ENCODE measurements around the gene MAN1A1. TPM values are rescaled to one million over a fixed set of nuclear protein-coding genes. Genes with fewer than 3 reads are reported as not detected.
A peak's percentile ranks its signal among the peaks of the same experiment; 100 is the strongest.

Gene MAN1A1
- total RNA-seq, 1 experiment from 2014 or later, result 14.2 TPM

DNA sequence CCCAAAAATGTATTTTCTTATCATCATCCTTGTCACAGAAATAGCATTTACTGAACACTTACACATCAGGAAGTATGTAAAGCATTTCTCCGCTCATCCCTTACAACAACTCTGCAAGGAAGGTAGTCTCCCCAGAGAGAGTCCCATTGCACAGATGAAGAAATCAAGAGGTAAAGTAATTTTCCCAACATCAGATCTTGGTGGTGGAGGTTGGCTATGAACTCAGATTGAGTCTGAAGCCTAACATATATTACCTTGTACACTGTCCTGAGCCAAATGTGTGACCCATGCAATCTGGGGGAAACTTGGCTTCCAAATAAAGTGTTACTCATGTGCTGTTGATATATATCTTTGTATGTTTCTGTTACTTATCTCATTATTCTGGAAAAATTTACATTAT, 31.4 kb downstream of the MAN1A1 start:
- no peaks in the 10 kb centered on the region for H3K9me3 ChIP-seq
- H3K4me3 ChIP-seq, result no peak overlapping the region
- no peaks in the 10 kb centered on the region for H3K36me3 ChIP-seq
- no peak for DNase-seq
- no peaks in the 10 kb centered on the region for H3K27me3 ChIP-seq

DNA sequence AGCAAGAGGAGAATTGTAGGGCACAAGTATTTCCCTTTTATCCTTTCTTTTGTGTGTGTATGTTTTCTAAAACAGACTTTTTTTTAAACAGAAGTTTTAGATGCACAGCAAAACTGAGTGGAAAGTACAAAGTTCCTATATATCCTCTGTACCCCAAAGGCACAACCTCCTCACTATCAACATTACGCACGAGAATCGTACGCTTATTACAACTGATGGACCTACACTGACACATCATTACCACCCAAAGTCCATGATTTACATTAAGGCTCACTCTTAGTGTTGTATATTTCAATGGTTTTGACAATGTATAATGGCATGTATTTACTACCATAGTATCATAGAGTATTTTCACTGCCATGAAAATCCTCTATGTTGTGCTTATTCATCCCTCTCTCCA, 32.6 kb downstream of the MAN1A1 start:
- no peaks in the 10 kb centered on the region for H3K9me3 ChIP-seq
- H3K27me3 ChIP-seq, result no peaks in the 10 kb centered on the region
- DNase-seq, result no peak
- no peaks in the 10 kb centered on the region for H3K36me3 ChIP-seq
- H3K4me3 ChIP-seq, result no peak overlapping the region

DNA sequence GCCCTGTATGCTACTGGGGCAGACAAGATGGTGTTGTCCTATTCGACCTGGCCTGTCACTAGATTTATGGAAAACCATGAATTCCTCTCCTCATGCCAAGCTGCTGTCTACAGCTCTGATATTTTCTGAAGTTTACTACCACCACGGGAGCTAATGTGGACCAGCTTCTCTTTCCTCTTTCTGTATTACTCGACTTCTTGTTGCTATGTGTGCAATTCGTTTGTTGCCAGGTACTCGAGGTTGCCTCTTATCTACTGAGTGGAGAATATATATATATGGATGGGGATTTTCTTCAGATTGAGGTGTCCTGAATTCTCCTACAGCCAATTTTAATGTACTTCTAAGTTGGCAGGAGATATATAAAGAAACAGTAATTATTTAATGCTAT, 34.7 kb downstream of the MAN1A1 start:
- Histone ChIP-seq H3K4me3 (no peak overlapping the region), H3K36me3 (no peaks in the 10 kb centered on the region), H3K9me3 (no peaks in the 10 kb centered on the region), H3K27me3 (no peaks in the 10 kb centered on the region)
- DNase-seq, result no peak

DNA sequence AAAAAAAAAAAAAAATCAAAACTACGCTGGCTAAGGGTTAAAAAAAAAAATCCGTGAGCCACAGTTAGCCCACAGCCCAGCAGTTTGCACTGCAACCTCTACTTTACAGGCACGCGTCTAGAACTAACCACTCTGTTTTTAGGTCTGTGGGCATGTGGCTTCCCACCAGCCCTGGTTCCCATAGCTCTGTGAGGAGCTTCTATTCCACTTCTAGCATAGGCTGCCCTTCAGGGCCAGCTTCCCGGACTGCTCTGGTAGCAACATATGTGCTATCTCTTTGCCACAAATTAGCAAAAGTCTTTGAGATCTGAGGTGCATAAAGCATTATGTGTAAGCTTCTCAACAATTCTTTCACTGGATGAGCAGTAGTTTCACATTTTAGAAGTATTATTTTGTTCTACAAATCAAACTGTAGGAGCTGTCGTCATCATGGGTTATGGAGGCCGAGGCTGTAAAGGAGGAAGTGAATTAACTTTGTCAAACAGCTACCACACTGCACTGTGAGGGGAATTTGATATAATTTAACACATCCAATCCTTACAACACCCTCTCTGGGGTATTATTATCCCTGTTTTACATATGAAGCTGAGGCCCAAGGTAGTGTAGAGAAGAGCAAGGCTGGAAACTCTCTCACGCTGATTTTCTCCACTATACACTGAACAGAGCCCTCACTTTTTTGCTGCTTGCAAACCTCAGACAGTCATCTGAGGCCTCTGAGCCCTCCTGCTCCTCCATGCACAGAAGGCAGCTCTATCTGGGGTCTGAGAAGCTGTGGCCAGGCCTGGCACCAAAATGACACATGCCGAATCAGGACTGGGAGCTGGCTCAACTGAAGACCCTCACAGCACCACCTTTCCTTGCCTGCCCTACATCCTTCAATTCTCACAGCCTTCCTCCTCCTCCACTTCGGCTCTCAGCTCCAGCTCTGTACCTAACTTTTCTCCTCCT, 35.4 kb downstream of the MAN1A1 start:
- DNase-seq, result no peak
- Histone ChIP-seq H3K4me3 (no peak overlapping the region), H3K36me3 (no peaks in the 10 kb centered on the region), H3K9me3 (no peaks in the 10 kb centered on the region), H3K27me3 (no peaks in the 10 kb centered on the region)

DNA sequence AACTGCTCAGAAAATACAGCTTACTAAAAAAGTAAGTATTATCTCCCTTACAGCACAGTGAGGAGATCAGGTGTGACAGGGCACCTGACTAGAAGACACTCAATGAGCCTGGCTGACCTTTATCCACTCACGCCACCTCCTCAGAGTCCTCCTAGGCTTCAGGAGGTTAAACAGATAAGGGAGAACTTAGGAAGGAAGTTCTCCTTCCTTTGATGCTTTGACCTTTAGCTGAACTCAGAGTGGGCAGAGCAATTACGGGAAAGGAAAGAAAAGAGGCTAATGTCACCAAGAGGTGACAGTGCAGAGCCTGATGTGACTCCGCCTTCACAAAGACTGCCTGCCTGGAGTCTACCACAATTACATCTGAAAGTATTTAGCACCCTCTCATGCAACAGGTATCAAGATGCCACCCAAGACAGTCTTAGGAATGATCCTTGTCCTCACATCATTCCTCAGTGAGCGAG, 36.7 kb downstream of the MAN1A1 start:
- H3K27me3 ChIP-seq, result no peaks in the 10 kb centered on the region
- no peaks in the 10 kb centered on the region for H3K36me3 ChIP-seq
- no peak overlapping the region for H3K4me3 ChIP-seq
- no peaks in the 10 kb centered on the region for H3K9me3 ChIP-seq
- no peak for DNase-seq

DNA sequence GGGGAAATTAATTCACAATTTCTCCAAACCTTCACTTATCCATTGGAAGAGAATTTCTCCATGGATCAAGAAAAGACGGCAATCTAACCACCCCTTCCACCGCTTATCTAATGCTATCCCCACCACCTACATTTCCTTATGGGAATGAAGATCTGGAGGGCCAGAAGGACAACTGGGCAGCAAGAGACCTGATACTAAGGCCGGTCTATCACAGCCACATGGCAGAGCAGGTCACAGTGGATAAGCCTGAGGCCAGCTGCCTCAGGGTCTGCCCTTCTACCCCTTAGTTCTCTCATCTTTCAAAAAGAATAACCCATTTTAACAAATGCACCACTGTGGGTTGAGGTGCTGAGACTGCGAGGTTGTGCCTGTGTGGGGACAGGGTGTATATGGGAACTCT, 37.1 kb downstream of the MAN1A1 start:
- no peaks in the 10 kb centered on the region for H3K27me3 ChIP-seq
- no peak for DNase-seq
- H3K36me3 ChIP-seq, result no peaks in the 10 kb centered on the region
- no peak overlapping the region for H3K4me3 ChIP-seq
- no peaks in the 10 kb centered on the region for H3K9me3 ChIP-seq

DNA sequence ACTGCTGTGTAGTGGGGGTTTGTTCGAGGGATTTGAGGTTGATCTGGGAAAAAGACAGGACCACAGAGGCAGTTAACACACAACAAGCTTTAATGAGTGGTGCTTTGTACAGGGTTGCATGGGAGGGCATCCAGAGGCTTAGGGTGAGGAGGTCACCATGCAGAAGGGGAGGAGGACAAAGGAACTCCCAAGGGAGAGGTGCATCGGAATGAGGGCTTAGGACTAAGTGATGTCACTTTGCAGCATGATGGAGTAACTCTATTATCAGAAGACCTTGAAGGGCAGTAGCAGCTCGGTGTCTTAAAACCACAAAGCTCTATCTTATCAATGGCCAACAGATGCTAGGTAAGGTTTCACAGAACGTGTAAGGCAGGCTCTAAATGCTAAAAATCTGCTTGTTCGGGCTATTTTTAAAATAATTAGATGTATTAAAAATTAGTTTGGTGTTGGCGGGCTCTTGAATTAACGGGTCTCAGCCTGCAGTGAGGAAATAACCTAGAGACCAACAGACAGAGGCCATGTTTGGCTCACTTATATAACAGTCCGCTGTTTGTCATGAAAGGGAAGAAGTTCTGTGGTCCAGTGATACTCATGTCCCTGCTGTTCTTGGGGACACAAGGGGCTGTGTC, 37.9 kb downstream of the MAN1A1 start:
- DNase-seq, result no peak
- H3K36me3 ChIP-seq, result no peaks in the 10 kb centered on the region
- no peaks in the 10 kb centered on the region for H3K9me3 ChIP-seq
- no peaks in the 10 kb centered on the region for H3K27me3 ChIP-seq
- no peak overlapping the region for H3K4me3 ChIP-seq

DNA sequence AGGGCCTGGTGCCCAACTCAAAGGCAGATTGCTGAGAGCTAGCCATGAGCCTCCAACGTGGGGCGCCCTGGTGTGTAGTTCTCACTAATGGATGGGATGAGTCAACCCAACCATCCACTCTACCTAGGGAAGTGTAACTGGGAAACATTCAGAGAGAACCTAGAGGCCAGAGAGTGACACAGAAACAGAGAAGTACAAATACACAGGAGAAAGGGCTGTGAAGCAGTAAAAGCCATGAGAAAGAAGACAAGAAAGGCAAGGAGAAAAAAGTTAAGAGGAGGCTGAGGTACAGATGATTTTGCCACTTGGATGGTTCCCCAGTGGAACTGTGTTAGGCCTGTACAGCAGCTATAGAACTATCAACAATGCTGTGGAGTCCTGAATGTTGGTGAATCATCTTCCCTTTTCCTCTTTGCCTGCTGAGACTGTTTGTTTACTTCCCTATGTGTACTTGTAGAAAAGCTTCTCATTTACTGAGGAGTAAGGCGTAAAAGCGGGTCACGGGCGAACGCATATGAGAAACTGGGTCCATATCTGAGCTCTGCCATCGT, 39.0 kb downstream of the MAN1A1 start:
- no peak for DNase-seq
- no peaks in the 10 kb centered on the region for H3K9me3 ChIP-seq
- H3K4me3 ChIP-seq, result no peak overlapping the region
- H3K36me3 ChIP-seq, result no peaks in the 10 kb centered on the region
- no peaks in the 10 kb centered on the region for H3K27me3 ChIP-seq

DNA sequence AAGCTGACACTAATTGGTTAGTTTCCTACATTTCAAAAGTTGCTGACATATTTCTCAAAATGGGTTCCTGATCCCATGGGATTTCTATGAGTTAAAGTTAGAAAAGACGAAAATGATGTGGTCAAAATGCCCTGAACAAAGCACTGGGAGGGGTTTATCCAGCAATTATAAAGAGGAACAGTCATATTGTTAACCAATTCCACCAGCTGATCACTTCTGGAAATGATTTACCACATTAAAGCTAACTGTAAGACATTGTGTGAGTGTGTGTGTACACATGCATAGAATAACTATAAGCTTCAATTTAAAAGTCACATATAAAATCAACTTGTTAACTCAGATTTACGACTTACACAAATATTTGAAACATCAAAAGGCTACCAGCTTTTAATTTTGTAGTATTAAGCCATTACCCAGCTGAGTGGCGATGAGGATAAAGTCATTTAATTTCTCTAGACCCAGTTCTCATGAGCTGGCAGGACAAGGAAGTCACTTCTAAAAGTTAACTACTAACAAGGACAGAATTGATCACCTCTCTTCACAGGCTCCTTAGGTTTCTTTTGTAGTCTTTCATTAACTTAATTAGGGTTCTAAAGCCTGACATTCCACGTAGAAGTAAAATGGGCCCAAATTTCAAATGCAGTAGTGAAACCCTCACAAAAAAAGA, 40.4 kb downstream of the MAN1A1 start:
- Histone ChIP-seq H3K4me3 (no peak overlapping the region), H3K36me3 (no peaks in the 10 kb centered on the region), H3K27me3 (no peaks in the 10 kb centered on the region), H3K9me3 (no peaks in the 10 kb centered on the region)
- DNase-seq, result no peak

DNA sequence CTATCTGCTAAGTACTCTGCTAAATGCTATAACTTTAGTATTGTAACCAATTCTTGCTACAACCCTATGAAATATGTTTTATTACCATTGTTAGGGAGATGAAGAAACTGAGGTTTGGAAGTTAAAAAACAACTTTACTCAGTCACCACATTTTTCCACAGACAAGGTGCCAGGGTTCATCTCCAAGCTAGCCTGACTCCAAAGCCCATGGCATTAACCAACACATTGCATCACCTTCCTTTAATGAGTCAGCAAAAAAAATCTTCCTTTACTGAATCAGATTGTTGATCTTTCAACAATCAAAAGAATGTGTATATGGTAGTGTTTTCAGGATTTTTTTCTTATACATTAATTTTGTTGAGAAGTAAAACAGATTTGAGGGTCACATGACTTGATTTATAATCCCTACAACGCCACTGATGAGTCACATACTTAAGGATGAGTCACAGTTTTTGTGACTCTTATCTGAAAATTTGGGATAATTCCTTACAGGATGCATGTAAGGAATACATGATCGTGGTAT, 41.5 kb downstream of the MAN1A1 start:
- H3K4me3 ChIP-seq, result no peak overlapping the region
- no peaks in the 10 kb centered on the region for H3K9me3 ChIP-seq
- peak; percentile 32 for DNase-seq

DNA sequence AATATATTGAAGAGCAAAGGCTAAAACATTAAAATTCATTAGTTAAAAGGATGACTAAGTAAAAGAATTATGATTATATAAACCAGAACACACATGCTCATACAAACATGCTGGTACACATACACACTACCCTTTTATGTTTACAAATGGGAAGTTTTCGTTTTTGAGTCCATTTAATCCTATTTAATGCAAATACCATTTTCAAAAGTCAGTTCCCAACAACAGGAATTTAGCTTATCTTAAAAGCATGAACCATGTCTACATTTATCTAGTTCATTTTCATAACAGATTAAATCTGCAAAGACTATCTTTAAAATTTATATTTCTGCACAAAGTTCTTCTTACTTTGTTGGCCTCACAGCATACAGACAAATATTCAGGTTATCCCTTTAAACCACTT, 42.5 kb downstream of the MAN1A1 start:
- H3K4me3 ChIP-seq, result no peak overlapping the region
- no peaks in the 10 kb centered on the region for H3K36me3 ChIP-seq
- H3K9me3 ChIP-seq, result no peaks in the 10 kb centered on the region
- H3K27me3 ChIP-seq, result no peaks in the 10 kb centered on the region
- DNase-seq, result no peak

More for the DNA sequence above, 41.5 kb downstream of the MAN1A1 start:
- Histone ChIP-seq H3K27me3 (no peaks in the 10 kb centered on the region), H3K36me3 (no peaks in the 10 kb centered on the region)

DNA sequence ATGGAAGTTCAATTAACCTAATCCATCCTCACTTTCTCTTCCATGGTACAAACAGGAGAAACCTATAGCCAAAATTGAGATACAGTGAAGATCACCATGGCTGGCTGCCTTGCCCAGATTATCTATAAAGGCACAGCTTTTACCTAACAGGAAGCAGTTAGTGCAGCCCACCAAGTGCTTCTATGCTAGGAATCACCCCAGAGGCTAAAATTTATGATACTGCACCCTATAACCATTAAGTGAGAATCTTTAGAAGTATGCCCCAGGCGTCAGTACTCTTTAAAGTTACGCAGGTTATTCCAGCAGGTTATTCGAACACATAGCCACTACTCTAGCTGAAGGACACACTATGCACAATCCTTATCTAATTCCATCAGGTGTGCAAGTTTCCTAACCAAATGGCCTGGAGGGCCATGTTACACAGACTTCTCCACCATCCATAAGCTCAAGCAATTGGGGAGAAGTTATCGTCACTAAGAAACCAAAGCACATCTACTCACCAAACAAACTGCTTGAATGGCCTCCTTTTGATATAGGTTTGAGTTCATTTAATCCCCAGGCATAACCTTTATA, 43.1 kb downstream of the MAN1A1 start:
- Histone ChIP-seq H3K9me3 (no peaks in the 10 kb centered on the region), H3K4me3 (no peak overlapping the region), H3K36me3 (no peaks in the 10 kb centered on the region), H3K27me3 (no peaks in the 10 kb centered on the region)
- DNase-seq, result no peak

DNA sequence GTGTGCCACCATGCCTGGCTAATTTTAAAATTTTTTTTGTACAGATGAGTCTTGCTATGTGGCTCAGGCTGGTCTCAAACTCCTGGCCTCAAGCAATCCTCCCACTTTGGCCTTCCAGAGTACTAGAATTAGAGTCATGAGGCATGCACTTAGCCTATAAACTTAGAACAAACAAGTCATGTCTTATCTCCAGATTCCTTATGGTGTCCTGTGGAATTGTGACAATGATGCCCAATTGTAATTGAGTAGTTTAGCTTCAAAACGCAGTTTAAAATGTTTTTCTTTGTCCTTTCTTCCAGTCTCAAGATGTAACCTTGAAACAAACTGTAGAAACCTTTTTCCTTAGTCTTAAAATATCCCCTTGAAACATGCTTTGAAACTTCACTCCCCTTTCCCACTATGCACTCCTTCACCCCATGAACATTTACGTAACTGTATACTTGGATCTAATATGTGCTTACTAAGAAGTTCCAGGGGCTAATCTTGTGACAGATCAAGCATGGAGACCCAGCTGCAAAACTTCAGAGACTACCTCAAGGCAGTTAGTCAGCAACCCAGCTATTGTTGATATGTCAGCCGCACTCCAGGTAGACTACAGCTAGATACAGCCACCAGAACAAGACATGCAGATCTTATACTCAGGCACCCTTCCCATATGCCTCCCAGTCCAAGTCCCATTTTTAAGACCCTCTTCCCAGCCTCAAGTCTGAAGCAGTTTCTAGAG, 46.2 kb downstream of the MAN1A1 start:
- DNase-seq, result no peak
- Histone ChIP-seq H3K9me3 (no peaks in the 10 kb centered on the region), H3K36me3 (no peaks in the 10 kb centered on the region), H3K27me3 (no peaks in the 10 kb centered on the region), H3K4me3 (no peak overlapping the region)

DNA sequence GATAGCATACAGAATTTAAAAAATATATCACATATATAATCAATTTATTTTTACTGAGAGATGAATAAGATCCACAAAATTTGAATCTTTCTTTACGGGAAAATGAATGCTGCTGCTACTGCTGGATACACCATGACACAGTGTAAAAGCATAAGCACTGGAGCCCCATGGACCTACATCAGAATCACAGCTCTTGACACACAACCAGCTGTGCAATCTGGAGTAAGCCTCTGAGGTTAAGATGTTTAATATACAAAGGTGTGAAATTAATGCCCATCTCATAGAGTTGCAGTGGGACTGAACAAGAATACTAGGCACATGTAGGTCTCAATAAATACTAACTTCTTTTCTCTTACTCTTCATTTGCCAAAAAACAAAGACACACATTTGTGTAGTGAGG, 48.1 kb downstream of the MAN1A1 start:
- no peaks in the 10 kb centered on the region for H3K36me3 ChIP-seq
- no peak overlapping the region for H3K4me3 ChIP-seq
- no peaks in the 10 kb centered on the region for H3K9me3 ChIP-seq
- no peak for DNase-seq
- no peaks in the 10 kb centered on the region for H3K27me3 ChIP-seq

DNA sequence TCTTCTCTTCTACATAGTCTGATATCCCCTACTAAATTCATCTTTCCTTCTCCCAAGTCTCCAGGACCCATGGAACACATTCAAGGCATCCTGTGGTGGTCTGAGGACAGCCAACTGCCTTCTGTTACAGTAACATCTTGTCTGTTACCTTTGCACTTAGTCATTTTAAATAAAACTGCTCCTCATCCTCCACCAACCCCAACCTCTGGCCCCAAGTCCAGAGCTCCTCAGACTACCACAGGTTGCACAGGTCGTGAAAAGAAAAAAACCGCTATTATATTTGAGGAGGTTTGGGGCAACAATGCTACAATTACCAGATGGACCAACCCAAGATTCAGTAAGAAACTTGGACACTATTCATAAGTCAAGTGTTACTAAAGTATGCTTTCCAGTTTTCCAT, 49.9 kb downstream of the MAN1A1 start:
- no peaks in the 10 kb centered on the region for H3K36me3 ChIP-seq
- H3K9me3 ChIP-seq, result no peaks in the 10 kb centered on the region
- H3K27me3 ChIP-seq, result no peaks in the 10 kb centered on the region
- no peak for DNase-seq
- H3K4me3 ChIP-seq, result no peak overlapping the region

DNA sequence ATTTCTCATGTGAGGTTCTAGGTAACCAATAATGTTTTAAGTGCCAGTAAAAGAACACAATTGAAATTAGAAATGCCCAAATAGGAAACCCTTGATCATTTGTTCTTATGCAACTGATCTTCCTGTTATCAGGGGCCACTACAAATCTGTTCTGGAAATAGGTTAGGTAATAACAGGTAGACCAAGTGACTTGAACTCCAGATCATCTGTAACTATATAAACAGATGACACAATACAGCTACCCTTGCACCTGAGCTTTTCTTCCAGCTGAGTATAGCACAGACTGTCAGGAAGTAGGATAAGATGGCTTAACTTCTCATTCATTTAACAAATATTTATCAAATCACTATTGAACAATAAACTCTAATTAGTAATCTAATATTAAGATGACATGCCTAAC, 52.5 kb downstream of the MAN1A1 start:
- DNase-seq, result no peak
- H3K9me3 ChIP-seq, result no peaks in the 10 kb centered on the region
- H3K27me3 ChIP-seq, result no peaks in the 10 kb centered on the region
- H3K36me3 ChIP-seq, result no peaks in the 10 kb centered on the region
- no peak overlapping the region for H3K4me3 ChIP-seq

Data from MG63 (cell line).